GM18867 (cell line): Measurements from ENCODE around the gene SCARB2.

Experiments used
- ATAC-seq: cut with Tn5 transposase; IDR thresholded peaks from one replicate; pipeline ENCODE4 v1.9.1; 2021; ENCODE audit warnings: mild to moderate bottlenecking, moderate library complexity; ENCODE audit not compliant: unreplicated experiment

The SCARB2 gene

GRCh38 chr4:76155979-76156378 lies 57.6 kb downstream of the SCARB2 start:
- ATAC-seq = no peak

GRCh38 chr4:76153356-76153755 lies 60.3 kb downstream of the SCARB2 start:
- no peak for ATAC-seq

- ATAC-seq = peak; percentile 99
These were observed 65.3 kb downstream of the SCARB2 start, which contains the start of gene NUP54 for GRCh38 chr4:76148142-76148865. TSS of gene NUP54 (minus strand) at chr4:76148397. CDS start at chr4:76148374, 23 bp downstream.

DNA sequence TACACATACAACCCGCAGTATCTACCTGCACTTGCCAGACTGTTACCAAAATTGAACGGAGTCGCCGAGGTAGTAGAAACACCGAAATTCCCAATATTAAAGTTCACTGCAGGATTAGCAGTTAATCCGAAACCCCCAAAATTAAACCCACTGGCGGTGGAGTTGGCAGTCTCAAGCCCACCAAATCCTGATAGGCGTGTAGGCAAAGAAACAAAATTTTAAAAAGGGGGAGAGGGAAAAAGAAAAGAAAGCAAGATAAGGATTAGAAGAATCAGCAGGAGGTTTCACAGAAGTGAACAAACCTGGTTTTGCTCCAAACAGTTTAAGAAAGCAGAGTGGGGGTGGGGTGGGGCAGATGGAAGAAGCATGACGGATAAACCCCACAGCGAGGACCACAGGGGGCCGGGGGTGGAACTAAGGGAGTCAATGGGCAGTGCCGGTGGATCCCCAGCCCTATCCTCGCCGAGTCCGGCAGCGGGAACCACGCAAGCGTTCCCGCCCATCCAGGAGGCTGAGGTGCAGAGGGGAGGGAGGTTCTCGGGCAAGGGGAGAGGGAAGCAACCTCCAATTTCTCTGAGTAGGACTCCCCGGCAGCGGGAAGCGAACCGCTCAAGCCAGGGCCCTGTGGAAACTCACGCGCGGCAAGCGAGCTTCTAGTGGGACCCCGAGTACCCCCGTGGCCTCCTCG lies 66.0 kb downstream of the SCARB2 start:
- ATAC-seq = peak; percentile 24

GRCh38 chr4:76144546-76144945 lies 69.1 kb downstream of the SCARB2 start:
- ATAC-seq = no peak

GRCh38 chr4:76141241-76141640 lies 72.4 kb downstream of the SCARB2 start:
- ATAC-seq = no peak

GRCh38 chr4:76127754-76128153 lies 85.9 kb downstream of the SCARB2 start:
- ATAC-seq = no peak

- no peak for ATAC-seq
These were observed 87.8 kb downstream of the SCARB2 start for GRCh38 chr4:76125816-76126215.

DNA sequence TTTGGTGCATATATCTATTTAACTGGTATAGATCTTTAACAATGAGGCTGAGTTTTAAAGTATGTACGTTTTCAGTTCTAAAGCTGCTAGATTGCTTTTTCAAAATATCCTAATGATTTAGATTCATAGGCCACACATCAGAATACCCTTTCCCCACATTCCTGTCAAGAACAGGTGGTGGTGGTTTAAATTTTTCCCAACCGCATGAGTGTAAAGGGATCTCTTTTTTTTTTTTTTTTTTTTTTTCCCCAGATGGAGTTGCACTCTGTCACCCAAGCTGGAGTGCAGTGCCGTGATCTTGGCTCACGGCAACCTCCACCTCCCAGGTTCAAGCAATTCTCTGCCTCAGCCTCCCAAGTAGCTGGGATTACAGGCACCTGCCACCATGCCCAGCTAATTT lies 93.4 kb downstream of the SCARB2 start:
- no peak for ATAC-seq

DNA sequence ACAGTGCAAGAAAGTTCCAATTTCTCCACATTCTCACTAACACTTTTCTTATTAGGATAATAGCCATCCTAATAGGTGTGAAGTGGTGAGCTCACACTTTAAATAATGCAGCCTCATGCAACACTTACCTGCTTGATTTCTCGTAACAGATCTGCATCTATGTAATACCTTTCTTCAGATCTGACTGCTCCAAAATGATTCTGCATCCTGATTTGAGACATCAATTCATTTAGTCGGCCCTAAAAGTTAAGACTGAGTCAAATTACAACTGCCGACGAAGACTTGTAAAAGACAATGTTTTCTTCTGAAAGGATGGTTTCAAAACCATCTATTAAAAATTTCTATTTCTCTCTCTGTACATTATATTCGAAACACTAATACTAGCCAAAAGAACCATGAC lies 96.1 kb downstream of the SCARB2 start:
- no peak for ATAC-seq

GRCh38 chr4:76116821-76117220 lies 96.8 kb downstream of the SCARB2 start:
- no peak for ATAC-seq
